Cardiac fibroblast (primary cell): ENCODE results near the gene PDZD2.
A peak's percentile ranks its signal among the peaks of the same experiment; 100 is the strongest.
"Not testable (repeated sequence)": the region's sequence is repeated elsewhere in the genome, so short reads cannot be mapped to it uniquely, and the experiment has no call there.

Experiments
- DNase-seq, 2 donors: peaks; one replicate each; pipeline versions ENCODE4 v3.0.0 to v3.0.0-alpha.2; 2010; ENCODE audit warnings: low read depth in 2 of 2
- H3K4me3 ChIP-seq, 2 donors: replicated peaks in 1 of 2; 1 replicate in 1 of 2; 2 replicates in 1 of 2; pipeline ENCODE4 v1.5.1; 2011; ENCODE audit warnings: low read depth in 2 of 2, low read length in 2 of 2, mild to moderate bottlenecking in 2 of 2, moderate library complexity in 1 of 2
- TF ChIP-seq, protein P1 (sequence below): IDR thresholded peaks from one replicate; pipeline ENCODE4 v1.5.1; 2011; ENCODE audit warnings: low read depth, mild to moderate bottlenecking, low read length, inconsistent platforms

Gene PDZD2

DNA sequence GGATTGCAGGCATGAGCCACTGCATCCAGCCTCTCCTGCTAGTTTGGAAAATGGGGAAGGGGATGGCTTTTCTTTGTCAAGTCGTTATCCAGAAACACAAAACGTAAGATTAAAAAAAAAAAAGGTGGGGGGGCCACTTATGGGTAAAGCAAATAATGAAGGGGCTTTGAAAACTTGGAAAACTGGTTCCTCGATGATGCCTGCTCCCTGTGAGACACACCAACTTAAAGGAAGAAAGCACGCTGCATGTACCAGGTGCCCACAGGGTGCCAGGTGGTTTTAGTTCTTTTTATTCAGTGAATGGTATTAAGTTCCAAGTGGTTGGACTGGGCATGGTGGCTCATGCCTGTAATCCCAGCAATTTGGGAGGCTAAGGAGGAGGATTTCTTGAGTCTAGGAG, 365.1 kb downstream of the PDZD2 start:
- TF ChIP-seq, protein P1, sequence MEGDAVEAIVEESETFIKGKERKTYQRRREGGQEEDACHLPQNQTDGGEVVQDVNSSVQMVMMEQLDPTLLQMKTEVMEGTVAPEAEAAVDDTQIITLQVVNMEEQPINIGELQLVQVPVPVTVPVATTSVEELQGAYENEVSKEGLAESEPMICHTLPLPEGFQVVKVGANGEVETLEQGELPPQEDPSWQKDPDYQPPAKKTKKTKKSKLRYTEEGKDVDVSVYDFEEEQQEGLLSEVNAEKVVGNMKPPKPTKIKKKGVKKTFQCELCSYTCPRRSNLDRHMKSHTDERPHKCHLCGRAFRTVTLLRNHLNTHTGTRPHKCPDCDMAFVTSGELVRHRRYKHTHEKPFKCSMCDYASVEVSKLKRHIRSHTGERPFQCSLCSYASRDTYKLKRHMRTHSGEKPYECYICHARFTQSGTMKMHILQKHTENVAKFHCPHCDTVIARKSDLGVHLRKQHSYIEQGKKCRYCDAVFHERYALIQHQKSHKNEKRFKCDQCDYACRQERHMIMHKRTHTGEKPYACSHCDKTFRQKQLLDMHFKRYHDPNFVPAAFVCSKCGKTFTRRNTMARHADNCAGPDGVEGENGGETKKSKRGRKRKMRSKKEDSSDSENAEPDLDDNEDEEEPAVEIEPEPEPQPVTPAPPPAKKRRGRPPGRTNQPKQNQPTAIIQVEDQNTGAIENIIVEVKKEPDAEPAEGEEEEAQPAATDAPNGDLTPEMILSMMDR, result no peak
- no peak for DNase-seq
- no peak overlapping the region for H3K4me3 ChIP-seq

DNA sequence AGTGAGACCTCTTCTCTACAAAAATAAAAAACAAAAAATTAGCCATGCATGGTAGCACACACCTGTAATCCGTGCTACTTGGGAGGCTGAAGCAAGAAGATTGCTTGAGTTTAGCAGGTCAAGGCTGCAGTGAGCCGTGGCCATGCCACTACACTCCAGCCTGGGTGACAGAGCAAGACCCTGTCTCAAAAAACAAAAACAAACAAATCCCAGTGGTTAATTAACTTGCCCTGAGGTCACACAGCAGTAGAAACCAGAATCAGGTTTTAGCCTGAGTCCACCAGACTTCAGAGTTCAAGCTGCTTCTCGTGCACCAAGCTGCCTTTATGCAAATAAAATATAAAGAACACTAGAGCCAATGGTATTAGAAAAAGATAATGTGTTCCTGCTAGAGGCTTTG, 365.5 kb downstream of the PDZD2 start:
- no peak overlapping the region for H3K4me3 ChIP-seq
- TF ChIP-seq, protein P1, result no peak
- no peak for DNase-seq

DNA sequence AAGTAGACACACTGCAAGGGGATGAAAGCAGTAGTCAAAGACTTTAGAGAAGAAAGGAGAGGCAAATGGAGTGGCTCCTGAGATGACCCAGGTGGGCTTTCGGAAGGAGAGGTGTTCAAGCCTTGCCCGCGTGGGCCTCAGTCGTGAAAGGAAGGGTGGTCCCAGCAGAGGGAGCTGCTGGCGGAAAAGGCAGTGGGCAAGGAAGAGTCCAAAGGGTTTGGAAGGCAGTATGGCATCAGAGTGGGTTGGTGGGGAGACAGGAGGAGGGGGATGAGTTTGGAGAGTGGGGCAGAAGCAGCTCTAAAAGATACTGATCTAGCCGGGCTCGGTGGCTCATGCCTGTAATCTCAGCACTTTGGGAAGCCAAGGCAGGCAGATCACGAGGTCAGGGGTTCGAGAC, 369.8 kb downstream of the PDZD2 start:
- DNase-seq, result no peak
- TF ChIP-seq, protein P1, result no peak
- no peak overlapping the region for H3K4me3 ChIP-seq

DNA sequence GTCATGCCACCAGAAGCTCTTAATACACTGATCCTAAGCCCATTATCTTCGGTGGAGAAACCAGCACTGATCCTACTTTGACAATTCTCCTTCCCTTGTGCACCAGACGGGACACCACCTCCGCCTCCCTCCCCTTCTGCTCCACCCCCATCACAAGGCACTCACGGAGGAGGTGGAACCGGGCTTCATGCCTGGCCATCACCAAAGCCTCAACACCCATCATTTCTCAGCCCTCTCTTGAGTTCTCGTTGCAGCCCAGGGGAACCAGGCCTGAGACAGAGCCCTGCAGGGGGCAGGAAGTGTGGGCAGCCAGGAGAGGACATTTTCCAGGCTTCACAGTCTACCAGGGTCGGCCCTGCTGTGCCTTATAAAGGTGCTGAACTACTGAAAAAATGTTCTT, 374.7 kb downstream of the PDZD2 start:
- H3K4me3 ChIP-seq, result no peak overlapping the region
- TF ChIP-seq, protein P1, result no peak
- no peak for DNase-seq

DNA sequence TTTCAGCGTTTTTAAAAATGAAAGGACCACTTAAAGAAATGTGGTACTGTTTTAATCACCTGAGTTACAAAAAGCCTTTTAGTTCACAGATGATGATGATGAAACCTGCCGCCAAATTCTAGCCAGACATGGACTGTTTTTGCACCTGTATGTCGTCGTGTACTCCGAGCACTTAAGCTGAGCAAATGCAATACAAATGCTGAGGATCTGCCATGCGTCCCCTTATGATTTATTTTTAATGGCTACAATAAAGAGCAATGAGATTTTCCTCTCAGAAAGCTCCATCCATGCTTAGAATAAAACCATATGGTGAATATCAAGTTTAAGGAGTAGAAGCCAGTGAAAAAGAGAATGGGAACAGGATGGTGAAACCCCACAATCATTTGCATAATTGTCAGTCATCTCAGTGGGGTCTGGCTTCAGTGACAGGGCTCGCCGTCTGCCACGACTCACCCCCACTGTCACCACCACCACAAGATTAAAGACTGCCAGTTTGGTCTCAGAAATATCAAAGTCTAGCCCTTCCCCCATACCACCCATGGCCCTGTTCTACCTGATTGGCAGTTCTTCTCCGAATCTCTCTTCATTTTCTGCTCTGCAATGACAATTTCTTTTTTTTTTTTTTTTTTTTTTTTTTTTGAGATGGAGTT, 375.3 kb downstream of the PDZD2 start:
- TF ChIP-seq, protein P1, result no peak
- DNase-seq, result no peak

DNA sequence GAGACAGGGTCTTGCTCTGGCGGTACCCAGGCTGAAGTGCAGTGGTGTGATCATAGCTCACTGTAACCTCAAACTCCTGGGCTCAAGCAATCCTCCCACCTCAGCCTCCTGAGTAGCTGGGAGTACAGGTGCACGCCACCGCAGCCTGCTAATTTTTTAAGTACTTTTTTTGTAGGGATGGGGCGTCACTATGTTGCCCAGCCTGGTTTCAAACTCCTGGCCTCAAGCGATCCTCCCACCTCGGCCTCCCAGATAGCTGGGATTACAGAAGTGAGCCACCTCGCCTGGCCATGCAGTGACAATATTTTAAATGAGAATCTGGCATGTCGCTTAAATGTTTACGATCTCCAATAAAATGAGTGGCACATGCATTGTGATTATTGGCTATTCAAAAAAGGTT, 376.3 kb downstream of the PDZD2 start:
- DNase-seq, H3K4me3 ChIP-seq: not testable (repeated sequence)

More for the DNA sequence above, 375.3 kb downstream of the PDZD2 start:
- no peak overlapping the region for H3K4me3 ChIP-seq

DNA sequence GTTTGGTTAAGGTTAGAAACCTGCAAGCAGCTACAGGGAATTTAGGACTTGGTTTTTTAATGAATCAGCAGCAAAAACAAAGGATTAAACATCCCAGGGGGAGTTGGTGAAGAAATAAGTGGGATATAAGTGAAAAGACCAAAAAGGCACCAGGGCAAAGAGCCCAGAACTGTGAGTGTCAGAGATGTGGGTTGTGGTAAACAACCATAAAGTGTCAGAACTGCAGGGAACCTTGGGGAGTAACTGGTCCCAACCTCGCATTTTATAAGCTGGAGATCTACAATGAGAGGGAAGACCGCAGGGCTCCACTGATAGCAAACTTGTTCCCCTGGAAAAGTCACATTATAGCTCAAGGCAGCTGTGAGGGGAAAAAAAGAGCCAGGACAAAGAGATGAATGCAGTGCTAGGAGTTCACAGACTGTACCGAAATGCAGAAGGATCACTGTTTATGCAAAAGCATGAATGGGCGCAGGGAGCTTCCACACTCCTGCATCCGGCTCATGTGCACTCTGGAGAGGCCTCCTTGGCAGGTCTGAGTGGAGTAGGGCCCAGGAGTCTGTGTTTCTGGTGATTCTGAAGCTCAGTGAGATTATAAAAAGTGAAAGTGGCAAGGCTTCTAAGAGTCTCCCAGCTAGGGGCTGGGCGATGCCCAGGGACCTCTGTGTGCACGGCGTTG, 378.9 kb downstream of the PDZD2 start:
- peak; percentile 69 to 83 for DNase-seq
- TF ChIP-seq, protein P1, result no peak
- no peak overlapping the region for H3K4me3 ChIP-seq
